Forelimb muscle (tissue), 1 donor: ENCODE measurements around the gene PHF21A. TPM values are rescaled to one million over a fixed set of nuclear protein-coding genes. Genes with fewer than 3 reads are reported as not detected.

Experiments used
- DNase-seq: peaks from one replicate; pipeline ENCODE4 v3.0.0-alpha.2; 2013; ENCODE audit warnings: low read depth
- polyA plus RNA-seq: library from polyadenylated mRNA; unstranded; fragments of 120-200 nt; gene quantifications from one replicate; pipeline ENCODE4 v1.2.1, GENCODE V29; 2013; ENCODE audit not compliant: insufficient read length

Gene PHF21A
- polyA plus RNA-seq, result 35.7 TPM

DNA sequence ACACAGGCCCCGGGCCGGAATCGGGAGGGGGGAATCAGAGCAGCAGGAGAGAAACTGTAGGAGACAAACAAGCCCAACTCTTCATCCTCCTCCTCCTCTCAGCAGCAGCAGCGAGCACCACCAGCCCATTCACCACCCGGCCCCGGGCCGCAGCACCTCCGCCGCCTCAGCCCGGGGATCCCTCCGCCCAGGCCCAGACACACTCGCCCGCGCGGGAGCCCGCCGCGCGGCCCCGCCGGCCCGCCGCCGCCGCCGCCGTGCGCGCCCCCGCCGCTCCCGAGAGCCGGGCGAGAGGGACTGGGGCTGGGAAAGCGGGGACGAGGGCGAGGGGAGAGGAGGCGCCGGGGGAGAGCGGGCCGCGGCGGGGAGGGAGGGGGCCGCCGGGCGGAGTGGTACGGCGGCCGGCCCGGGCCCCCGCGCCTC, at the start of gene PHF21A:
PHF21A (minus strand) TSS at position 154 of the 423 bp plus-strand sequence. CDS start 37,235 bp downstream, outside the sequence.
- DNase-seq, result peak; percentile 80

DNA sequence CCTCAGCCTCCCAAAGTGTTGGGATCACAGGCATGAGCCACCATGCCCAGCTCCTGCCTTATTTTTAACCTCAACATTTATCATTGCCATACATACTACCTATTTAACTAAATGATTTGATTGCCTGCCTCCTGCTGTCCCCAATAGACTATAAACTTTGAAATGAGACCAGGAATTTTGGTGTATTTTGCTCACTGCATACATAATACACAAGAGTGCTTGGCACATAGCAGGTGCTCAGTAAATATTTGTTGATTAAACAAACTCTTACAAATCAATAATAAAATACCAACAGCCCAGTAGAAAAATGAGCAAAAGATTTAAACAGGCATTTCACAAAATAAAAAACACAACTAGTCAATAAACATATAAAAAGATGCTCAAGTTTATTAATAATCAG, 49.5 kb upstream of the PHF21A start:
- no peak for DNase-seq

DNA sequence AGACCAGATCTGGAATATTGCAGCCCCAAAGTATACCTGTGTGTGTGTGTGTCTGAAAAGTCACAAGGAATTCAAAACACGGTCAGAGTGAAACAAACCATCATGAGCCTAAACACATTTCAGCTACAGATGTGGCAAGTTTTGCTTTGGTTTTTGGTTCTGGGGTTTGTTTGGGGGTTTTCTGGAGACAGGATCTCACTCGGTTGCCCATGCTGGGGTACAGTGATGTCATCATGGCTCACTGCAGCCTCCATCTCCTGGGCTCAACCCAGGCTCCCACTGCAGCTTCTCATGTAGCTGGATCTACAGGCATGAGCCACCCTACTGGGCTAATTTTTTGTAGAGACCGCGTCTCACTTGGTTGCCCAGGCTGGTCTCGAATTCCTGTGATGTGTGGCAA, 41.4 kb upstream of the PHF21A start:
- no peak for DNase-seq

DNA sequence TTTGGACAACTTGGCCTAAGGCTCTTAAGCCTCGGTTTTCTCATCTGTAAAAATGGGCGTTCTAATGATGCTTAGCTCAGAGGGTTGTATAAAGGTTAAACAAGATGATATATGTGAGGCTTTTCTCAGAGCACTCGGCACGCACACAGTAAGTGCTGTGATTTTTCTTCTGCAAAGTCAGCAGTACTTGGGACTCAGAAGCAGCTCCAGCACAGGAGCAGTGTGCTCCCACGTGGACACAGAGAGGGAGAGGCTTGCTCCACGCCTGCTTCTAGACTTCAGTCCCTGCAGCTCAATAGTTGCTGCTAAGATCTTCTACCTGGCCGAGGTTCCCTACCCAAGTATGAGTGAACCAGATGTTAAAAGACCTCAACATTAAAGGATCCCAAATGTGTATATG, 39.9 kb upstream of the PHF21A start:
- no peak for DNase-seq

DNA sequence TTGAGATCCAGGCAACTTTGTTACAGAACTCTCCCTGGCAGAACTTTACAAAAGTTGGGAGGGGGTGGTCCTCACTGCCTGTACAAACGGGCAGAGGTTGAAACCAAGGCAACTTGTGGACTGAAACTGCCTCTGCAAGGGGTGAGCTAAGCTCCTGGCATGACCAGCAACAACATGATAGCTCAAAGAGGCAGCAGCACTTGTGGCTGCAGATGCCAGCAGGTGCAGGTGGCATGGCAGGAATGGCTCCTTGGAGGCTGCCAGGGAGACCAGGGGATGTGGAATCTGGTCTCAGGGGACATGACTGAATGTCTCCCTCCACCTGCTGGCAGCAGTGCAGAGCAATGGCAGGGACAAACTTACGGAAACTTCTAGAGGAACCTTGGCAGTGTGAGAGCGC, 38.8 kb upstream of the PHF21A start:
- no peak for DNase-seq

DNA sequence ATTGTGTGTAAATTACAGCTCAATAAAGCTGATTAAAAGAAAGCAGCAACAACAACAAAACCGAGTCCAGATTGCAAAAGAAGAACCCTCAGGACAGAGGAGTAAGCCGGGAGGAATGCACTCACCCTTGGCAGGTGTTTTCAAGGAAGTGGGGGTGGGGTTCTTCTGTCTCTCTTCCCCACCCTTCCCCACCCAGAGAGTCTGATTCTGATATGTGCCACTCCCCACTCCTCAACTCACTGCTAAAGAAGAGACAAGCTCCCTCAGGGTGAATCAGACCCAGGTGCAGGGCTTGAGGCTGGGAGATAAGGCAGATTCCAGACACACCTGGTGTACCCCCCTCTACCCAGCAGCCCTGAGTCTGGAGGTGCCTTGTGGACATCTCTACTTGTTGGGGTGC, 38.4 kb upstream of the PHF21A start:
- no peak for DNase-seq

DNA sequence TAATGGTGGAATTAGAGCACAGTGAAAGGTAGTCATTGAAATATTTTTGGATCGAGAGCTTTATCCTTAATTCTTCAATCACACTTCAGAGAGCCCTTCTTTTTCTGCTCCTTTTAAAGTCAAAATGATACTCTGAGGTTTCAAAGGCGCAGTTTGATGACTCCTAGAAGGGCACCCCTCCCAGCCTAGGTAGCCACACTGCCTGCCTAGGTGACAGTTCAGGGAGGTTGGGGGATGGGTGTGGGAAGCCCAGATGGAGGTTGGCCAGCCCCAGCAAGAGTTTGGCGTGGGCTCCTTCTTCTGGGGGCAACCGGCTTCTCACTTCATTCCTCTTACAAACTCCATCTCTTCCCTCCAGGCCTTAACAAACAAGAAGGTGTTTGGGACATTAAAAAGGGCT, 28.6 kb upstream of the PHF21A start:
- DNase-seq, result no peak

DNA sequence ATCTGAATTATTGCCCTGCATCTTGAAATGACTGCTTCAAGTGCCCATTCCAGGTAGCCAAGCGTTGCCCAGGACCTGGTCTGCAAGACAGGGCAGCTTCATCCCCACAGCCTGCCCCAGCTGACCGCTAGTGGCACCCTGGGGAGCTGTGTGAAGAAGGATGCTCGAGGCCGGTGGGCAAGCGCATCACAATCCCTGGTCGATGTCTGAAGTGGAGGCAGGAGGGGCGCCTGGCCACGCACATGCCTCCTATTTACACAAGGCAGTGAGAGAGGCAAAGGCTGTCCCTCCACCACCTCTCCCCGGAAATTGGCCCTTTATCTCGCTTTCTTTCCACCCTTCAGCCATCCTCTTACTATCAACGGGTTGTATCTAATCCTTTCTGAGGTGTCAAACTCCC, 28.1 kb upstream of the PHF21A start:
- no peak for DNase-seq

DNA sequence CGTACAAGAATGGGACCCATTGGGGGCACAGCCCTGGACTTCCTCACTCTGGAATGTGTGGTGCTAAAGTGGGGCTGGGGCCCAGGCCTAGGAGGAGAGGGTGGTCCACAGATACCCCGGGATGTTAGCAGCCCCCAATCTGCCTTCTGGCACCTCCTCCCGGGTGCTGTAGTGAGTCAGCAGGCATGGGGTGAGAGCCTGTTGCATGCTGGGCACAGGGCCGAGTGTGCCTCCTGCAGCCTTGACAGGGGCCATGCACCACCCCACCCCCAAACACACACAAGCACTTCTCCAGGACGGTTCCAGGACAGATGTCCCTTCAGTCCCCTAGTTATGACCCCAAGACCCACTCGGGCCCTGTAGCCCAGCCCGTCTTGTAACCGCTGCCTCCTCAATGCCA, 23.5 kb upstream of the PHF21A start:
- DNase-seq, result no peak

DNA sequence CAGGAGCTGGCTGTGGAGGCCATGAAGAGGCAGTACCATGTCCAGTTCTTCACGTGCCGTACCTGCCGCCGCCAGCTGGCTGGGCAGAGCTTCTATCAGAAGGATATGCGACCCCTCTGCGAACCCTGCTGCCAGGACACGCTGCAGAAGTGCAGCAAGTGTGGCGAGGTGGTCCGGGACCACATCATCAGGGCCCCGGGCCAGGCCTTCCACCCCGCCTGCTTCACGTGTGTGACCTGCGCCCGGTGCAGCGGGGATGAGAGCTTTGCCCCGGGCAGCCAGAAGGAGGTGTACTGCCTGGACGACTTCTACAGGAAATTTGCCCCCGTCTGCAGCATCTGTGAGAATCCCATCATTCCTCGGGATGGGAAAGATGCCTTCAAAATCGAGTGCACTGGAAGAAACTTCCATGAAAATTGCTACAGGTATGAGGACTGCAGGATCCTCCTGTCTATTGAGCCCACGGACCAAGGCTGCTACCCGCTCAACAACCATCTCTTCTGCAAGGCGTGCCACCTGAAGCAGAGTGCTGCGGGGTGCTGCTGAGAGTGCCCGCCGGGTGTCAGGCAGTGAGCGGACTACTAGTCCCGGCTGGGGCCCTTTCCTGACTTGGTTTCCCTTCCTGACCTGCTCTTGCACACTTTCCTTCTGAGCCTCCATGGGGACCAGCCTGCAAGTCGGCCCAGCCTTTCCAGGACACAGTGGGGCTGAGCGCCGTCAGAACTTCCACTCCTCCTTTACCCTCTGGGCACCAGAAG, 22.0 kb upstream of the PHF21A start:
- no peak for DNase-seq

DNA sequence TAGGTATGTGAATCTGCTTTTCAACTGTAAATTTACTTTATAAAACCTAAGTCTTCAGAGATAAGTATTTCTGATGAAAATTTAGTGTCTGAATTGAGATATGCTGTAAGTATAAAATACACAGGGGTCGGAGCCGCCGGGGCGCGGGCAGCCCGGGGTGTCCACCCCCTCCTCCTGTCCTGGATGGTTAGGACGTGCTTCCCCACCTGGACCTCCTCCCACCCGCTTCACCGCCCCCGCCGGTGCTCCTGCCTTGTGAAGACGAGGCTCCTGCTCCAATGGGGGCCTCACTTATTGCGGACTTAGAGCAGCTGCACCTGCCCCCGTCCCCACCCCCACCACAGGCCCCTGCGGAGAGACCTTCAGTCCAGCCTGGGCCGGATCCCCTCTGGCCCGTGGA, 21.3 kb upstream of the PHF21A start:
- no peak for DNase-seq

DNA sequence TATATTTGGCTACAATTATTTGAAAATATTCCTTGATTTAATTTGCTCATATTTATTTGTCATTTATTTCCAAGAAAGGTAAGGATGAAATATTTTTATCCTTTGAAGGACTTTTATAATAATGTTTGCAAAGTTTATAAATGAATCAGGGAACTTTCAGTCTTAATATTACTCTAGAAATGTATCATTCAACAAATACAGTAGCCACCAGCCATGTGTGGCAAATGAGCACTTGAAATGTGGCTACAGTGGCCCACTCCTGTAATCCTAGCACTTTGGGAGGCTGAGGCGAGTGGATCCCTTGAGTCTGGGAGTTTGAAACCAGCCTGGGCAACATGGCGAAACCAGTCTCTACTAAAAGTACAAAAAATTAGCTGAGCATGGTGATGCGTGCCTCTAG, 20.3 kb upstream of the PHF21A start:
- DNase-seq, result no peak

DNA sequence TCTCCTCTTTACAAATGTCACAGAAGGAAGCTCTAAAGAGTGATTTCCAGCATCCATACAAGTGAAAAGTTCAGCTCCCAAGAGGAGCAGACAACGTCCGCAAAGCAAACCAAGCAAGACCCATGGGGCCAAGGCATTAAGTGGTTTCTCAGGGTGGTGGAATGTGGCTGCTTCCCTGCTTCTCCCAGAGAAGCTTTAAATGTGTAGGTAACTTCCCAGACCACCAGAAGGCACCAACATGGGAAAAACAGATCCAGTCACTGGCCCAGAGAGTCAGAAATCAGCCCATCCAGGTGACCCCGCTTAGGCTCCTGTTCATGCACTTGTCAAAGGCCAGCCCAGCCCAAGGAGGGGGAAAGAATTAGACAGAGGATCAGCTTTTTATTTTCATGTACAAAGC, 13.3 kb upstream of the PHF21A start:
- DNase-seq, result no peak

DNA sequence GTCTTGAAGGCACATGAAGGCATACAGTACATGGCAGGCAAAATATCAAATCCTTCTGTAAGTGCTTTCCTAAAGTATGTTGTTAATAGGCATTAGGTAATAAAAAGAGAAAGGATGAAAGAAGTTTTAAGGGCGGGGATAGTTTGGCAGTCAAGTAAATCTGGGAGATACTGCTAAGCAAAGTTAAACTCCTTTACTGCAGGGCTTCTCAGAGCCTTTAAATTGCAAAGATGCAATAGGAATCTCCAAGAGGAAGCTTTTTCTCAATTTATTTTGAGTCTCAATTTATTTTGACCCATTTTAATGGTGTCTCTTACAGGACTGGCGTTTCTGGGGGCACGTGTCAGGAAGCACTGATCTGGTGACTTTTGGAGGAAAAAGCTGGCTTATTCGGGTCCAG, 12.8 kb upstream of the PHF21A start:
- DNase-seq, result no peak

DNA sequence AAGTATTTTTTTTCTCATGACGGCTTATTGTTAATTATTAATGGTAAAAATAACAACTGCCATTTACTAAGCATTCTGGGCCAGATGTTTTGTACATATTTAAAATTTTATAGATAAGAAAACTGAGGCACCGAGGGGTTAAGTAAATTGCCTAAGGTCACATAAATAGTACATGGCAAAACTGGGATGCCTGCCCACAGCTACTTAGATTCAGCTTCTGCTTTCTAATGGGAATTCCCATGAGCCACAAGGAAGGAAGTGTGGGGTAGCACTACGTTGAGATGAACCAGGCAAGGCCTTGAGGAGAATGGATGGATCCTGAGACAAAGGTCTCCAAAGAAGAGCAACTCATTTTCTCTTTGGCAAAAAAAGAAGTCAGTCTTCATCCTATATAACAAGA, 11.9 kb upstream of the PHF21A start:
- no peak for DNase-seq

DNA sequence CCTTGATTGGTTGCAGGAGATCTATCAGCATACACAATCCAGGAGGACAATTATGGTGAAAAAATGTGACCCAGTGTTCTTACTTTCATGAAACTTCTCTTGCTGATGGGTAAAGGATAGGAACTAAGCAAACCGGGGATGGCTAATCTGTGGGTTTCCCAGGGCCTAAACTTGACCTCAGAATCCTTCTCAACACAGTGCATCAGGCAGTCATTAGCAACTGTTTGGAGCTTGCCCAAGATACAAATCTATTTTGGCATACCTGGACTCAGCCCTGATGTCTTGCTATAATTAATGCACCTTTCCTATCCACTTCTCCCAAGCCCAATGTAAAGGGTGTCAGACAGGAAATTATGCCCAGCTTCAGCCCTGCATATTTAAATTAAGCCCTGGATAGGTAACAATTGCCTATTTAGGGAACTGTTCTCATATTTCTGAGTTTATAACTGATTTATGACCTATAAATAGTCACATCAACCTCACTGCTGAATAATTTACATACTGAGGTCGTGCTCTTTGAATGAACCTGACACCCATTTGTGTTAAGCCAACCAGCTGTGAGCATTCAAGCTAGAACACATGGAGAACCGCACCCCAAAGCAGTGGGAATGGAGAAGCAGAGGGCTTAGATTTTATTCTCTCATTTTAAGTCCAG, 9.2 kb upstream of the PHF21A start:
- DNase-seq, result no peak

DNA sequence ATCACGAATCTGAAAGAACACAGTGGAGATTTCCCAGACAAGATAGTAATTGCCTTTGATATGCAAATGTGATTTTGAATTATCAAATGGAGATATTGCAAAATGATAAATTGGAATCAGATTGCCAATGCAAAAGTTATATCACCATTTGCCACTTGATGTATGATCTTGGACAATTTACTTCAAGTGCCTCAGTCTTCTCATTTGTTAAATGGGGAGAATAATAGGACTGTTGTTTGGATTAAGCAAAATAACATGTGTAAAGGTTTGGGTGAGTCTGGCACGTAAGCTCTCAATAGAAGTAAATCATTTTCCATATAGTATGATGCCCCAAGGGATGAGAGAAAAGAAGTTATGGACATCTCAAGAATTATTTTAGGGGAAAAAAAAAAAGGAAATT, 7.9 kb upstream of the PHF21A start:
- DNase-seq, result no peak

DNA sequence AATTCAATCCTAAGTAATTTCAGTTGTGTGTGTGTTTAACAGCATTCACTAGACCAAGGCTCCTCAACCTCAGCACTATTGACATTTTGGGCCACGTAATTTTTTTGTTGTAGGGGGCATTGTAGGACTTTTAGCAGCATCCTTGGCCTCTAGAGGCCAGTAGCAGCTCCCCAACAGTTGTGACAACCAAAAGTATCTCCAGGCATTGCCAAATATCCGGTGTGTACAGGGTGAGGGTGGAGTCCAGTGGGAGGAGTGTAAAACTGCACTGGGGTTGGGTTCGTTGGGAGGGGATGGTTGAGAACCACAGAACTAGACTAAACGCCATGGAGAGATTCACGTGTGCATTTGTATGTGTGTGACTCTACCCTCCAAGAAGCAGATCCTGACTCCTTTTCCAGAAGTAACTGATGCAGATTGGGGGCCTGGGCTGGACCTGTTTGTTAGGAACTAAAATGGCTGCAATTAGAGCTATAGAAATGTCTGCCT, 5.9 kb upstream of the PHF21A start:
- no peak for DNase-seq

DNA sequence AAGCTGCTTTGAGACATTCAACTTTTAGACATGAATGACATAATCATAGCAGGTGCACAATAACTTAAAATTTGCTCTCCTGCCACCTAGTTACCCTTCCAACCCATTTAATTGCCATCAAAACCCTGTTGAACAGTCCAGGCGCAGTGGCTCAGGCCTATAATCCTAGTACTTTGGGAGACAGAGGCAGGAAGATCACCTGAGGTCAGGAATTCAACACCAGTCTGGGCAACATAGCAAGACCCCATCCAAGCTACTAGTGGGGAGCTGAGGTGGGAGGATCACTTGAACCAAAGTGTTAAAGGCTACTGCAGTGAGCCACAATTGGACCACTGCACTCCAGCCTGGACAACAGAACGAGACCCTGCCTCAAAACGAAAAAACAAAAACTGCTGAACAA, 4.0 kb upstream of the PHF21A start:
- no peak for DNase-seq

DNA sequence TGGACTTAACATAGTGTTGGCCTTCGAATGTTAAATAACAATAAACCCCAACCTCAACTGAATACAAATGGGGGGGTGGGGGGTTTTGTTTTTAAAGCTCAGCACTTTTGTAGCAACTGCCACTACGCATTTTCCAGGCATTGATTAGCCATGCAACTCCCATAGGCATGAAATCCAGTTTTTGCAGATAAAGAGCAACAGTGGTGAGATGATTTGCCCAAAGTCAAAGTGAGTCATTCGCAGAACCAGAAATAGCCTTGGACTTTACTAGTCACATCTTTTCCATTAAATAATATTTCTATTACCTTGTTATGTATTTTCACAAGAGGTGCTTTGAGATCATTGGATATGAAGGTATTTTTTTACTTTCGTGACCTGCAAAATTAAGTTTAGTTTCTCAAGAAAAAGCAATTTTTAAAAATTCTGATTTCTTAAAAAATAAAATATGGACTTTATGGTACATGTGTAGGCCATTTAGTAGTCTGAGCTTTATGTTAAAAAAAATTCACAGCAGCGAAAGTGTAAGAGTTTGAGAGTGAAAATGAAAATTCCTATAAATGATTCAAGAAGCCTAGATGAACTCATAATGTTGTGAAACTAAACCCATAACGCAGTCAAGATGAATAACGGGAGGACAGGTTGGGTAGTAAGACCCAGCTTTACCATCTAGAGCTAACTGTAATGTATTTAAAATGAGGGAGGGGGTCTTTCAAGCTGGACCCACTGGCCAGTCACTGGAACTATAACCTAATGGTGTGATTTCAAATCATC, 1.9 kb upstream of the PHF21A start:
- DNase-seq, result no peak

DNA sequence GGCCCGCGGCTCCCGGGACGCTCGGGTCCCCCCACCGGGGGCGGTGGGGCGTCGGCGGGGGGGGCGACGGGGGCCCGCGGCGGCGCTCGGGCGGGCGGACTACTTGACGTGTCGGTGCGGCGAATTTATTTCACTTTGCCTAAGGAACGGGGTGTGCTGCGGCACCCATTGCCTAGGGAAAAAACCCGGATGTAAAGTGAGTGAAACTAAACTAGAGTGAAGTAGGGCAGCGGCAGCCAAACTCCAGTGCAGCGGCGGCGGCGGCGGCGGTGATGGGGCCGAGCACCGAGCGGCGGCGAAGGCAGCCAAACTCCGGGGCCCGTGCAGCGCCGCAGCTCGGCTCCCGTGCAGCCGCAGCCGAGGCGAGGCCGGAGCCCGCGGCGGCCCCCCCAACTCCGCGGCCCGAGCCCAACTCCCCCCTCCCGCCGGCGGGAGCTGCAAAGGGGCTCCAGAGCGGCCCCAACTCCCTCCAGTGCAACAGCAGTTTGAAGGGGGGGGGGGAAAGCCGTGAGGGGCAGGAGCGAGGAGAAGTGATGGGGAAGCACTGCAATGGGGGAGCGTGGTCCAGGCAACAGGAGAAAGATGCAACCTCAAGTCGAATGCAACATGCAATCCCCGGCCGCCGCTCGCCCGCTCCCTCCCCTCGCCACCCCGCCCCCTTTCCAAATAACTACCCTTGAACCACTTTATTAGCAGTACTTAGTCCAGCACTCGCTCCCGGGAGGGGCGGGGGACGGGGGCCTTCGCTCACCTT, 647 bp upstream of the PHF21A start:
- no peak for DNase-seq
